H4 (cell line): Measurements from ENCODE around the gene DFFA. TPM values are rescaled to one million over a fixed set of nuclear protein-coding genes. Genes with fewer than 3 reads are reported as not detected.
"Not testable (repeated sequence)": the region's sequence is repeated elsewhere in the genome, so short reads cannot be mapped to it uniquely, and the experiment has no call there.

ENCODE experiments used
- DNase-seq: peaks from one replicate; pipeline ENCODE4 v3.0.0-alpha.2; 2015; ENCODE audit warnings: low spot score
- total RNA-seq: library from RNA; depleted of rRNA; stranded (reverse); fragments of >200 nt; shearing (Covaris generic); gene quantifications from 2 replicates; pipeline ENCODE4 v1.2.3, GENCODE V29; 2014; rRNA removed

The DFFA gene
- total RNA-seq, 1 experiment from 2014 or later: 28.8 TPM

- DNase-seq: peak; percentile 60
These were observed 41.9 kb downstream of the DFFA start, which contains the start of gene CENPS for GRCh38 chr1:10430216-10431069. TSS of gene CENPS (plus strand) at chr1:10430433. CDS start at chr1:10430518, 85 bp downstream.

- DNase-seq: no peak
These were observed 42.5 kb downstream of the DFFA start for GRCh38 chr1:10429868-10430215.

- DNase-seq: no peak
These were observed 43.3 kb downstream of the DFFA start for GRCh38 chr1:10428984-10429383.

DNA sequence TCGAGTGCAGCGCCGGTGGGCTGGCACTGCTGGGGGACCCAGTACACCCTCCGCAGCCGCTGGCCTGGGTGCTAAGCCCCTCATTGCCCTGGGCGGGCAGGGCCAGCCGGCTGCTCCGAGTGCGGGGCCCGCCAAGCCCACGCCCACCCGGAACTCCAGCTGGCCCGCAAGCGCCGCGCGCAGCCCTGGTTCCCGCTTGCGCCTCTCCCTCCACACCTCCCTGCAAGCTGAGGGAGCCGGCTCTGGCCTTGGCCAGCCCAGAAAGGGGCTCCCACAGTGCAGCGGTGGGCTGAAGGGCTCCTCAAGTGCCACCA lies 45.8 kb downstream of the DFFA start:
- DNase-seq: not testable (repeated sequence)

DNA sequence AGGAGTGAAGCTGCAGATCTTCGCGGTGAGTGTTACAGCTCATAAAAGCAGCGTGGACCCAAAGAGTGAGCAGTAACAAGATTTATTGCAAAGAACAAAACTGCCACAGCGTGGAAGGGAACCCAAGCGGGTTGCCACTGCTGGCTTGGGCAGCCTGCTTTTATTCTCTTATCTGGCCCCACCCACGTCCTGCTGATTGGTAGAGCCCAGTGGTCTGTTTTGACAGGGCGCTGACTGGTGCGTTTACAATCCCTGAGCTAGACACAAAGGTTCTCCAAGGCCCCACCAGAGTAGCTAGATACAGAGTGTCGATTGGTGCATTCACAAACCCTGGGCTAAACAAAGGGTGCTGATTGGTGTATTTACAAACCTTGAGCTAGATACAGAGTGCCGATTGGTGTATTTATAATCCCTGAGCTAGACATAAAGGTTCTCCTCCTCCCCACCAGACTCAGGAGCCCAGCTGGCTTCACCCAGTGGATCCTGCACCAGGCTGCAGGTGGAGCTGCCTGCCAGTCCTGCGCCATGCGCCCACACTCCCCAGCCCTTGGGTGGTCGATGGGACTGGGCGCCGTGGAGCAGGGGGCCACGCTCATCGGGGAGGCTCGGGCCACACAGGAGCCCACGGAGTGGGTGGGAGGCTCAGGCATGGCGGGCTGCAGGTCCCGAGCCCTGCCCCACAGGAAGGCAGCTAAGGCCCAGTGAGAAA lies 46.3 kb downstream of the DFFA start:
- DNase-seq: not testable (repeated sequence)

GRCh38 chr1:10424651-10425050 lies 47.7 kb downstream of the DFFA start:
- DNase-seq: no peak

GRCh38 chr1:10424034-10424433 lies 48.3 kb downstream of the DFFA start:
- DNase-seq: peak; percentile 18

- DNase-seq: no peak
These were observed 50.7 kb downstream of the DFFA start for GRCh38 chr1:10421637-10422036.

DNA sequence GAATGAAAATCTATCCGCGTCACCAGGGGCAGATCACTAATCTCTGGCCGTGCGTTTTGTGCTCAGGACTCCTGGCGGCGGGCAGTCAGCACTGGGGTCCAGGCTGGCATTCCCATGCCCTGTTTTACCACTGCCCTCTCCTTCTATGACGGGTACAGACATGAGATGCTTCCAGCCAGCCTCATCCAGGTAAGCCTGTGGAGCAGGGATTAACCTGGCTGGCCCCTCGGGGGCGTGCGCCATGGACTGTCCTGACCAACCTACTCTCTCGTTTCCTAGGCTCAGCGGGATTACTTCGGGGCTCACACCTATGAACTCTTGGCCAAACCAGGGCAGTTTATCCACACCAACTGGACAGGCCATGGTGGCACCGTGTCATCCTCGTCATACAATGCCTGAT lies 53.0 kb downstream of the DFFA start:
- DNase-seq: no peak

DNA sequence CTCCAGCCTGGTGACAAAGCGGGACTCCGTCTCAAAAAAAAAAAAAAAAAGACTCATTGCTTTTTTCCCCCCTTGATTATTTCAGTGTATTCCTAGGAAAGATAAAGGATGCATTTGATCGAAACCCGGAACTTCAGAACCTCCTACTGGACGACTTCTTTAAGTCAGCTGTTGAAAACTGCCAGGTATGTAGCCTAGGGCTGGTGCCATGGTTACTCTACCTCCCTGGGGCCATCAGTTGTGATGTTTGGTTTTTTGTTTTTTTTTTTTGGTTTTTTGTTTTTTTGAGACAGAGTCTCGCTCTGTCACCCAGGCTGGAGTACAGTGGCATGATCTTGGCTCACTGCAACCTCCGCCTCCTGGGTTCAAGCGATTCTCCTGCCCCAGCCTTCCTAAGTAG lies 53.6 kb downstream of the DFFA start:
- DNase-seq: not testable (repeated sequence)

DNA sequence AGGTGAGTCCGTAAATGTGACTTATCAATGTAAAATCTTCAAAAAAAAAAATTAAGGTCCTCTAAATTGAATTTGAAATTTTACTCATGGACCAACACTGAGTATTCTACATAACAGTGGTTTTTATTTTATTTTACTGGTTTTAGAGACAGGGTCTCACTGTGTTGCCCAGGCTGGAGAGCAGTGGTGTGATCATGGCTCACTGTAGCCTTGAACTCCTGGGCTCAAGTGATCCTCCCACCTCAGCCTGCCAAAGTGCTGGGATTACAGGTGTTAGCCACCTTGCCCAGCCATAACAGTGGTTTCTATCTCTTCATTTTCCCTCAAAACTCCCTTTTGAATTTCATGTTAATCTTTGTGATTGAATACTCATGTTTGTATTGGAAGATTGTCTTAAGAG lies 56.4 kb downstream of the DFFA start:
- DNase-seq: not testable (repeated sequence)

- peak; percentile 91 for DNase-seq
These were observed 57.0 kb downstream of the DFFA start for GRCh38 chr1:10415211-10415930.

DNA sequence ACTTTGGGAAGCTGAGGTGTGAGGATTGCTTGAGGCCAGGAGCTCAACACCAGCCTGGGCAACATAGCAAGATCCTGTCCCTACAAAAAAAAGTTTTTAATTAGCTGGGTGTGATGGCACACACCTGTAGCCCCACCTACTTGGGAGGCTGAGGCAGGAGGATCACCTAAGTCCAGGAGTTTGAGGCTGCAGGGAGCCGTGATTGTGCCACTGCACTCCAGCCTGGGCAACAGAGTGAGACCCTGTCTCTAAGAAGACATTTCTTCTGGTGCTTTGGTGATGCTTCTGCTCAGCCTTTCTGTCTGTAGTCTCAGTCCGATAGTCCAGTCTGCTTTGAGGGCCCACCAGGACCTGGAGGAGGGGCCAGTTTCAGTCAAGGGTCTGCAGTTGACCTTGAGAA lies 65.1 kb downstream of the DFFA start:
- no peak for DNase-seq

Other genes starting within 250 kb of the DFFA start
- 119 and 198 TPM in 2 replicates for gene PGD, start 73.5 kb downstream of the DFFA start, total RNA-seq
- 24.5 and 31.4 TPM in 2 replicates for gene CENPS, start 42.1 kb downstream of the DFFA start, total RNA-seq
- gene CORT, start 22.5 kb downstream of the DFFA start, total RNA-seq: 0.41 TPM in 1 of 2 replicates, not detected in the other
- 9.3 and 14.0 TPM in 2 replicates for gene PEX14, start 2.4 kb upstream of the DFFA start, total RNA-seq